ENCODE measurements around the gene DOK7.

DNA sequence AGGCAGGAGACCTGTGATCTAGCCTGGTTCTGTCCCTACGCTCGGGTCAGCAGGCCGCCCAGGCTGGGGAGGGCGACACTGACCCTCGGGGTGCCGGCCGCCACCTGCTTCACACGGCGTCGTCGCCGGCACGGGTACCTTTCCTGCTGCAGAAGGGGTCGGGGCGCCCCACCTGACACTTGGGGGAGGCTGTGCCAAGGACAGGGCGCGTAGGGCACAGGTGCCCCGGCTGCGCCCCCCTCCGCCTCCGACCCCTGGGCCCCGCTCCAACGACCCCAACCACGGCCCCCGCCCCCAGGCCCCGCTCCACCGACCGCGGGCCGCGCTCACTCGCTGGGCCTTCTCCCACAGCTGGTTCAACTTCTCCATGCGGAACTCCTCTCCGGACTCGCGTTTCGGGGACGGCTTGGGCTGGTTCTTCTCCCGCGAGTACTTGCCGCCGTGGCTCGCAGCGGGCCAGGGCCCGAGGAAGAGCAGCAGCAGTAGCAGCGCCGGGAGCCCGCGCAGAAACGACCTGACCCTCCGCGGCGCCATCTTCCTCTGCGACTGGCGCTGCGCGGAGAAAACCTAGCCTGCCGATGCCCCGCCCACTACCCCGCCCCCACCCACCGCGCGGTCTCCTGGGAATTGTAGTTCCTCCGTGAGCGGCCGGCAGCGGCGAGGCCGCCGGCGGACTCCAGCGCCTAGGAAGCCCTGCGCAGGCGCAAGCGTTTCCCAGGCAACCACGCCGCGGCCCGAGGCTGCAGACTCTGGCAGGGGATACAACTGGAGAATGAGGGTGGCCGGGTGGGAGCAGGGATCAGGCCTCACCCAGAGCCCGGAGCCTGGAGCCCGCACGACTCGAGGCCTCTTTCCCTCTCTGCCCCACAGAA is 69.0 kb downstream of the DOK7 start, which contains the start of gene LRPAP1:
- TF ChIP-seq, protein P1, sequence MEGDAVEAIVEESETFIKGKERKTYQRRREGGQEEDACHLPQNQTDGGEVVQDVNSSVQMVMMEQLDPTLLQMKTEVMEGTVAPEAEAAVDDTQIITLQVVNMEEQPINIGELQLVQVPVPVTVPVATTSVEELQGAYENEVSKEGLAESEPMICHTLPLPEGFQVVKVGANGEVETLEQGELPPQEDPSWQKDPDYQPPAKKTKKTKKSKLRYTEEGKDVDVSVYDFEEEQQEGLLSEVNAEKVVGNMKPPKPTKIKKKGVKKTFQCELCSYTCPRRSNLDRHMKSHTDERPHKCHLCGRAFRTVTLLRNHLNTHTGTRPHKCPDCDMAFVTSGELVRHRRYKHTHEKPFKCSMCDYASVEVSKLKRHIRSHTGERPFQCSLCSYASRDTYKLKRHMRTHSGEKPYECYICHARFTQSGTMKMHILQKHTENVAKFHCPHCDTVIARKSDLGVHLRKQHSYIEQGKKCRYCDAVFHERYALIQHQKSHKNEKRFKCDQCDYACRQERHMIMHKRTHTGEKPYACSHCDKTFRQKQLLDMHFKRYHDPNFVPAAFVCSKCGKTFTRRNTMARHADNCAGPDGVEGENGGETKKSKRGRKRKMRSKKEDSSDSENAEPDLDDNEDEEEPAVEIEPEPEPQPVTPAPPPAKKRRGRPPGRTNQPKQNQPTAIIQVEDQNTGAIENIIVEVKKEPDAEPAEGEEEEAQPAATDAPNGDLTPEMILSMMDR (conservative IDR thresholded peaks at IDR 0.05) = no peak
- peak; percentile 79; the same call in 1 of the 2 replicates for TF ChIP-seq ZFX (IDR thresholded peaks at IDR 0.05)

All from C4-2B (cell line).